ENCODE results near the gene MRPL12. TPM values are rescaled to one million over a fixed set of nuclear protein-coding genes. Genes with fewer than 3 reads are reported as not detected.
A peak's percentile ranks its signal among the peaks of the same experiment; 100 is the strongest.

The MRPL12 gene
- total and polyA plus RNA-seq, 2 of the 13 experiments (the other 11 are each of a cell fraction or from before 2014, with no cell fraction given) = 39.1 to 94.1 TPM

DNA sequence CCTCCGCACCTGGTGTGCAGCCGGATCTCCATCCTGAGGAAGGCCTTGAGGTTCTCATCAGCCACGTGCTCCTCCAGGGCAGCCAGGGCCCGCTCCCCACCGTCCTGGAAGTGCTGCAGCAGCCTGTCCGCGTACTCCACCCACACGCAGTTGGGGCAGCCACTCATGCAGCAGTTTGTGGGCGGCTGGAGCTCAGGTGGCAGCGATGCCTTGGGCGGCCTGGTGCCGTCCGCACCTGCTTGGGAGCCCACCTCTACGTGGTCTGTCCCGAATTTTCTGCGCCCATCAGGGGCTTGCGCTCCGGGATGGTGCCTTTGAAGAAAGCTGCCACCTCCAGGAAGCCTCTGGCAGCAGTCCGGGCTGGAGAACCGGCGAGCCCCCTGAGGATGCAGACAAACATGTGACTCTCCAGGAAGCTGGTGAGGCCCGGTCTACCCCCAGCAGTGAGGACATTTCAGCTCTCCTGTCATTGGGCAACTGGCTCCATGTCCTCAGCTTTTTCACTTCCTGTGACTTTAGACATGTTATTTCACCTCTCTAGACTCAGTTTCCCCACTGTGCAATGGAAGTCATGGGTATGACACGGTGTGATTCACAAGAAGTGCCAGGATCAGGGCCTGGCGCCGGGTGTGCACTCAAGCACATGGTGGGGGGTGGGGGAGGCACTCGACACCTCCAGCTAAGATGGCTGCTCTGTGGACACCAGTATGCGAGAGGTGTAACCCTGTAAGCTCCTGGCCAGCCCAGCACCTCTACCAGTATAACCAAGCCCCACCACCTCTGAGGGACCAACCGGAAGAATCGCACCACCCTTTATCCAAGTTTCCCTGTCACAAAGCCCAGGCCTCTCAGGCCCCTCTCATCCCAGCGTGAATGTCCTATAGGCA, 37.7 kb upstream of the MRPL12 start (continued):
- TF ChIP-seq, protein P1, sequence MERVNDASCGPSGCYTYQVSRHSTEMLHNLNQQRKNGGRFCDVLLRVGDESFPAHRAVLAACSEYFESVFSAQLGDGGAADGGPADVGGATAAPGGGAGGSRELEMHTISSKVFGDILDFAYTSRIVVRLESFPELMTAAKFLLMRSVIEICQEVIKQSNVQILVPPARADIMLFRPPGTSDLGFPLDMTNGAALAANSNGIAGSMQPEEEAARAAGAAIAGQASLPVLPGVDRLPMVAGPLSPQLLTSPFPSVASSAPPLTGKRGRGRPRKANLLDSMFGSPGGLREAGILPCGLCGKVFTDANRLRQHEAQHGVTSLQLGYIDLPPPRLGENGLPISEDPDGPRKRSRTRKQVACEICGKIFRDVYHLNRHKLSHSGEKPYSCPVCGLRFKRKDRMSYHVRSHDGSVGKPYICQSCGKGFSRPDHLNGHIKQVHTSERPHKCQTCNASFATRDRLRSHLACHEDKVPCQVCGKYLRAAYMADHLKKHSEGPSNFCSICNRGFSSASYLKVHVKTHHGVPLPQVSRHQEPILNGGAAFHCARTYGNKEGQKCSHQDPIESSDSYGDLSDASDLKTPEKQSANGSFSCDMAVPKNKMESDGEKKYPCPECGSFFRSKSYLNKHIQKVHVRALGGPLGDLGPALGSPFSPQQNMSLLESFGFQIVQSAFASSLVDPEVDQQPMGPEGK (CRISPR knock-in tag; IDR thresholded peaks at IDR 0.05) = peak; percentile 72
- TF ChIP-seq ZNF34 (CRISPR knock-in tag; IDR thresholded peaks at IDR 0.05; ENCODE audit: borderline replicate concordance) (no peak), ZNF788 (CRISPR knock-in tag; IDR thresholded peaks at IDR 0.05; ENCODE audit: borderline replicate concordance) (no peak), RBM39 (IDR thresholded peaks at IDR 0.05; ENCODE audit: low read depth, low read length, poor library complexity, severe bottlenecking) (peak; percentile 63), TMF1 (CRISPR knock-in tag; IDR thresholded peaks at IDR 0.05; ENCODE audit: low read depth) (peak; percentile 77; the same call in 1 of the 2 replicates), KLF6 (CRISPR knock-in tag; IDR thresholded peaks at IDR 0.05) (no peak), ZNF605 (CRISPR knock-in tag; IDR thresholded peaks at IDR 0.05) (peak; percentile 25; the same call in 1 of the 2 replicates), HCFC1 (IDR thresholded peaks at IDR 0.05; ENCODE audit: low read depth, low read length) (no peak), IRX3 (CRISPR knock-in tag; IDR thresholded peaks at IDR 0.05; ENCODE audit: borderline replicate concordance, low read depth) (peak; percentile 50; the same call in 1 of the 2 replicates), HIVEP1 (CRISPR knock-in tag; IDR thresholded peaks at IDR 0.05) (no peak; the same call in 1 of the 2 replicates), NR2F1 (CRISPR knock-in tag; IDR thresholded peaks at IDR 0.05) (no peak), HOXD1 (CRISPR knock-in tag; IDR thresholded peaks at IDR 0.05) (no peak)
- TF ChIP-seq, protein P2, sequence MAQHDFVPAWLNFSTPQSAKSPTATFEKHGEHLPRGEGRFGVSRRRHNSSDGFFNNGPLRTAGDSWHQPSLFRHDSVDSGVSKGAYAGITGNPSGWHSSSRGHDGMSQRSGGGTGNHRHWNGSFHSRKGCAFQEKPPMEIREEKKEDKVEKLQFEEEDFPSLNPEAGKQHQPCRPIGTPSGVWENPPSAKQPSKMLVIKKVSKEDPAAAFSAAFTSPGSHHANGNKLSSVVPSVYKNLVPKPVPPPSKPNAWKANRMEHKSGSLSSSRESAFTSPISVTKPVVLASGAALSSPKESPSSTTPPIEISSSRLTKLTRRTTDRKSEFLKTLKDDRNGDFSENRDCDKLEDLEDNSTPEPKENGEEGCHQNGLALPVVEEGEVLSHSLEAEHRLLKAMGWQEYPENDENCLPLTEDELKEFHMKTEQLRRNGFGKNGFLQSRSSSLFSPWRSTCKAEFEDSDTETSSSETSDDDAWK (CRISPR knock-in tag; IDR thresholded peaks at IDR 0.05) = no peak
- TF ChIP-seq, protein P3, sequence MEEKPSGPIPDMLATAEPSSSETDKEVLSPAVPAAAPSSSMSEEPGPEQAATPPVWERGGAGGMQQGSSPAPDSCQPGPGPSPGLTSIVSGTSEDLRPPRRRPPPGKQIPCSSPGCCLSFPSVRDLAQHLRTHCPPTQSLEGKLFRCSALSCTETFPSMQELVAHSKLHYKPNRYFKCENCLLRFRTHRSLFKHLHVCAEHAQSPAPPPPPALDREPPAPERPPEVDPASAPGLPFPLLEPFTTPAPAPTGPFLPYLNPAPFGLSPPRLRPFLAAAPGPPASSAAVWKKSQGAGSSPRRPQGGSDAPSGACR (CRISPR knock-in tag; IDR thresholded peaks at IDR 0.05) = peak; percentile 5
- TF ChIP-seq, protein P4, sequence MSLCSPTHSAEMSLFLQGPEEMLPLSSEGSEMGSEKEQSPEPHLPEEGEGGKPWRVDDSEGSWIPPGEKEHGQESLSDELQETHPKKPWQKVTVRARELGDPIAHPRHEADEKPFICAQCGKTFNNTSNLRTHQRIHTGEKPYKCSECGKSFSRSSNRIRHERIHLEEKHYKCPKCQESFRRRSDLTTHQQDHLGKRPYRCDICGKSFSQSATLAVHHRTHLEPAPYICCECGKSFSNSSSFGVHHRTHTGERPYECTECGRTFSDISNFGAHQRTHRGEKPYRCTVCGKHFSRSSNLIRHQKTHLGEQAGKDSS (CRISPR knock-in tag; IDR thresholded peaks at IDR 0.05; ENCODE audit: borderline replicate concordance, low read depth) = no peak

Data from HepG2 (cell line).